Measurements from ENCODE around the gene S100A4.

DNA sequence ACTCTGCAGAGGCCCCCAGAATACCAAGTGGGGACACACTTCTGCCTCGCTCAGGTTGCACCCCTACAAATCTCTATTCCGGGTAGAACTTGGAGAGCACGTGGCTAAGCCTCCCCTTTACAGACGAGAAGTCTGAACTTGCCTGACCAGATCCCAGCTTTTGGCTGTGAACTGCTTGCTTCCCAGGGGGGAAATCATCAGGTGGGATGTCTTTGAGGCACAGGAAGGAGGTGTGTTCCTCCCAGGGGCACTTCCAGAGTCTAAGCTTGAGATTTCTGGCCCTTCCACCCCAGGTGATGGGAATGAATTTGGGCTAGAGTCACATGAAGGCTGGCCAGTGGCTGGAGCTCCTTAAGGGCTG is 4.8 kb upstream of the S100A4 start:
- TF ChIP-seq, protein P1, sequence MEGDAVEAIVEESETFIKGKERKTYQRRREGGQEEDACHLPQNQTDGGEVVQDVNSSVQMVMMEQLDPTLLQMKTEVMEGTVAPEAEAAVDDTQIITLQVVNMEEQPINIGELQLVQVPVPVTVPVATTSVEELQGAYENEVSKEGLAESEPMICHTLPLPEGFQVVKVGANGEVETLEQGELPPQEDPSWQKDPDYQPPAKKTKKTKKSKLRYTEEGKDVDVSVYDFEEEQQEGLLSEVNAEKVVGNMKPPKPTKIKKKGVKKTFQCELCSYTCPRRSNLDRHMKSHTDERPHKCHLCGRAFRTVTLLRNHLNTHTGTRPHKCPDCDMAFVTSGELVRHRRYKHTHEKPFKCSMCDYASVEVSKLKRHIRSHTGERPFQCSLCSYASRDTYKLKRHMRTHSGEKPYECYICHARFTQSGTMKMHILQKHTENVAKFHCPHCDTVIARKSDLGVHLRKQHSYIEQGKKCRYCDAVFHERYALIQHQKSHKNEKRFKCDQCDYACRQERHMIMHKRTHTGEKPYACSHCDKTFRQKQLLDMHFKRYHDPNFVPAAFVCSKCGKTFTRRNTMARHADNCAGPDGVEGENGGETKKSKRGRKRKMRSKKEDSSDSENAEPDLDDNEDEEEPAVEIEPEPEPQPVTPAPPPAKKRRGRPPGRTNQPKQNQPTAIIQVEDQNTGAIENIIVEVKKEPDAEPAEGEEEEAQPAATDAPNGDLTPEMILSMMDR (IDR thresholded peaks at IDR 0.05), result no peak
- no peak for TF ChIP-seq ZFX (IDR thresholded peaks at IDR 0.05; ENCODE audit: borderline replicate concordance)

Measured in 22Rv1 (cell line).